Fibroblast of villous mesenchyme (primary cell): ENCODE data around the gene ITCH. TPM values are rescaled to one million over a fixed set of nuclear protein-coding genes. Genes with fewer than 3 reads are reported as not detected.
A peak's percentile ranks its signal among the peaks of the same experiment; 100 is the strongest.
"Not testable (repeated sequence)": the region's sequence is repeated elsewhere in the genome, so short reads cannot be mapped to it uniquely, and the experiment has no call there.

Experiments used
- DNase-seq: peaks from one replicate; pipeline ENCODE4 v3.0.0-alpha.2; 2010; ENCODE audit warnings: low read depth
- H3K4me3 ChIP-seq: 2 replicates; pipeline ENCODE4 v1.5.1; 2011; ENCODE audit warnings: low read depth, mild to moderate bottlenecking, low read length
- CTCF ChIP-seq: IDR thresholded peaks from 2 replicates; pipeline ENCODE4 v1.5.1; 2012; ENCODE audit warnings: low read depth, mild to moderate bottlenecking, low read length; ENCODE audit not compliant: insufficient read depth
- total RNA-seq: library from RNA; depleted of rRNA; stranded (reverse); fragments of >200 nt; gene quantifications from 2 replicates; pipeline ENCODE4 v1.2.3, GENCODE V29; 2012

Gene ITCH
- total RNA-seq, 1 donor = 88.9 TPM

- no peak for DNase-seq
- H3K4me3 ChIP-seq = no peak overlapping the region
- no peak for TF ChIP-seq CTCF
Measured at GRCh38 chr20:34324541-34324940, 38.5 kb upstream of the ITCH start.

GRCh38 chr20:34328207-34328606, 34.9 kb upstream of the ITCH start:
- not testable (repeated sequence) for H3K4me3 ChIP-seq, DNase-seq

- no peak overlapping the region for H3K4me3 ChIP-seq
- DNase-seq = no peak
- no peak for TF ChIP-seq CTCF
Measured at GRCh38 chr20:34328928-34329677, 34.0 kb upstream of the ITCH start.

GRCh38 chr20:34330861-34331544, 32.1 kb upstream of the ITCH start:
- H3K4me3 ChIP-seq = not testable (repeated sequence)
- peak; percentile 31 for DNase-seq

- TF ChIP-seq CTCF = no peak
Measured at GRCh38 chr20:34331838-34332237, 31.2 kb upstream of the ITCH start.

GRCh38 chr20:34332262-34332920, 30.7 kb upstream of the ITCH start:
- TF ChIP-seq CTCF = no peak
- no peak for DNase-seq
- H3K4me3 ChIP-seq = no peak overlapping the region

More at GRCh38 chr20:34331838-34332237, 31.2 kb upstream of the ITCH start:
- no peak for DNase-seq
- H3K4me3 ChIP-seq = no peak overlapping the region

GRCh38 chr20:34333786-34334185, 29.3 kb upstream of the ITCH start:
- no peak overlapping the region for H3K4me3 ChIP-seq
- no peak for TF ChIP-seq CTCF
- DNase-seq = no peak
